Ishikawa (cell line): ENCODE measurements around the gene DNAJA4.

Source experiments
- EGR1 ChIP-seq: IDR thresholded peaks from 2 replicates; pipeline ENCODE4 v1.6.1; 2012
- EP300 ChIP-seq: IDR thresholded peaks from 2 replicates; pipeline ENCODE4 v1.6.1; 2012; ENCODE audit warnings: borderline replicate concordance
- FOXM1 ChIP-seq: IDR thresholded peaks from 2 replicates; pipeline ENCODE4 v1.6.1; 2012; ENCODE audit warnings: low read depth, borderline replicate concordance
- MAX ChIP-seq: IDR thresholded peaks from 2 replicates; pipeline ENCODE4 v1.6.1; 2012
- USF1 ChIP-seq: IDR thresholded peaks from 2 replicates; pipeline ENCODE4 v1.6.1; 2012
- TF ChIP-seq, protein P1 (sequence below): IDR thresholded peaks from 2 replicates; pipeline ENCODE4 v1.6.1; 2012; ENCODE audit warnings: low read depth, mild to moderate bottlenecking

- no peak for TF ChIP-seq USF1
- no peak for TF ChIP-seq EGR1
- TF ChIP-seq MAX, result no peak
- TF ChIP-seq, protein P1, sequence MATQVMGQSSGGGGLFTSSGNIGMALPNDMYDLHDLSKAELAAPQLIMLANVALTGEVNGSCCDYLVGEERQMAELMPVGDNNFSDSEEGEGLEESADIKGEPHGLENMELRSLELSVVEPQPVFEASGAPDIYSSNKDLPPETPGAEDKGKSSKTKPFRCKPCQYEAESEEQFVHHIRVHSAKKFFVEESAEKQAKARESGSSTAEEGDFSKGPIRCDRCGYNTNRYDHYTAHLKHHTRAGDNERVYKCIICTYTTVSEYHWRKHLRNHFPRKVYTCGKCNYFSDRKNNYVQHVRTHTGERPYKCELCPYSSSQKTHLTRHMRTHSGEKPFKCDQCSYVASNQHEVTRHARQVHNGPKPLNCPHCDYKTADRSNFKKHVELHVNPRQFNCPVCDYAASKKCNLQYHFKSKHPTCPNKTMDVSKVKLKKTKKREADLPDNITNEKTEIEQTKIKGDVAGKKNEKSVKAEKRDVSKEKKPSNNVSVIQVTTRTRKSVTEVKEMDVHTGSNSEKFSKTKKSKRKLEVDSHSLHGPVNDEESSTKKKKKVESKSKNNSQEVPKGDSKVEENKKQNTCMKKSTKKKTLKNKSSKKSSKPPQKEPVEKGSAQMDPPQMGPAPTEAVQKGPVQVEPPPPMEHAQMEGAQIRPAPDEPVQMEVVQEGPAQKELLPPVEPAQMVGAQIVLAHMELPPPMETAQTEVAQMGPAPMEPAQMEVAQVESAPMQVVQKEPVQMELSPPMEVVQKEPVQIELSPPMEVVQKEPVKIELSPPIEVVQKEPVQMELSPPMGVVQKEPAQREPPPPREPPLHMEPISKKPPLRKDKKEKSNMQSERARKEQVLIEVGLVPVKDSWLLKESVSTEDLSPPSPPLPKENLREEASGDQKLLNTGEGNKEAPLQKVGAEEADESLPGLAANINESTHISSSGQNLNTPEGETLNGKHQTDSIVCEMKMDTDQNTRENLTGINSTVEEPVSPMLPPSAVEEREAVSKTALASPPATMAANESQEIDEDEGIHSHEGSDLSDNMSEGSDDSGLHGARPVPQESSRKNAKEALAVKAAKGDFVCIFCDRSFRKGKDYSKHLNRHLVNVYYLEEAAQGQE, result no peak
- no peak for TF ChIP-seq EP300
- no peak for TF ChIP-seq FOXM1
These were observed 31.4 kb upstream of the DNAJA4 start for GRCh38 chr15:78232951-78233350.
